Measurements from ENCODE around the gene WSB2.

DNA sequence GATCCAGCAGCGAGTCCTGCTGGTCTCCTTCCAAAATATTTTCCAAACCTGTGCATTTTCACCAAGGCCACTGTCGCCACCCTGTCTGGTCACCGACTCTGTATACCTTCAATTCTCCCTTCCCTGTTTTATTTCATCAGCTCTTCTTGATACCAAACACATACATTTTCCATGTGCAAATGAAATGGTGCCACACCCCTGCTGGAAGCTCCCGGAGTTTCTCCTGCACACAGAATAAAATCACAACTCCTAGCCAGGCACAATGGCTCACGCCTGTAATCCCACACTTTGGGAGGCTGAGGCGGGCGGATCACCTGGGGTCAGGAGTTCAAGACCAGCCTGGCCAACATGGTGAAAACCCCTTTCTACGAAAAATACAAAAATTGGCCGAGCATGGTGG lies 28.8 kb upstream of the WSB2 start:
- TF ChIP-seq, protein P1, sequence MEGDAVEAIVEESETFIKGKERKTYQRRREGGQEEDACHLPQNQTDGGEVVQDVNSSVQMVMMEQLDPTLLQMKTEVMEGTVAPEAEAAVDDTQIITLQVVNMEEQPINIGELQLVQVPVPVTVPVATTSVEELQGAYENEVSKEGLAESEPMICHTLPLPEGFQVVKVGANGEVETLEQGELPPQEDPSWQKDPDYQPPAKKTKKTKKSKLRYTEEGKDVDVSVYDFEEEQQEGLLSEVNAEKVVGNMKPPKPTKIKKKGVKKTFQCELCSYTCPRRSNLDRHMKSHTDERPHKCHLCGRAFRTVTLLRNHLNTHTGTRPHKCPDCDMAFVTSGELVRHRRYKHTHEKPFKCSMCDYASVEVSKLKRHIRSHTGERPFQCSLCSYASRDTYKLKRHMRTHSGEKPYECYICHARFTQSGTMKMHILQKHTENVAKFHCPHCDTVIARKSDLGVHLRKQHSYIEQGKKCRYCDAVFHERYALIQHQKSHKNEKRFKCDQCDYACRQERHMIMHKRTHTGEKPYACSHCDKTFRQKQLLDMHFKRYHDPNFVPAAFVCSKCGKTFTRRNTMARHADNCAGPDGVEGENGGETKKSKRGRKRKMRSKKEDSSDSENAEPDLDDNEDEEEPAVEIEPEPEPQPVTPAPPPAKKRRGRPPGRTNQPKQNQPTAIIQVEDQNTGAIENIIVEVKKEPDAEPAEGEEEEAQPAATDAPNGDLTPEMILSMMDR (conservative IDR thresholded peaks at IDR 0.05), result no peak
- TF ChIP-seq EZH2 (IDR thresholded peaks at IDR 0.05; ENCODE audit: low read depth), result no peak
